Nephron progenitor cell (in vitro differentiated cells): ENCODE results near the gene ZNF181.

Experiments
- DNase-seq: peaks from one replicate; pipeline ENCODE4 v3.0.0; 2021
- H3K27ac Mint-ChIP-seq: 2 replicates; pipeline ENCODE4 v1.8.0; 2021; ENCODE audit warnings: mild to moderate bottlenecking, moderate library complexity, mixed read lengths
- H3K27me3 Mint-ChIP-seq: 2 replicates; pipeline ENCODE4 v1.8.0; 2021; ENCODE audit warnings: mild to moderate bottlenecking, low read depth, mixed read lengths; ENCODE audit not compliant: poor library complexity
- H3K36me3 Mint-ChIP-seq: 2 replicates; pipeline ENCODE4 v1.8.0; 2021; ENCODE audit warnings: low read depth, mixed read lengths
- H3K4me1 Mint-ChIP-seq: 2 replicates; pipeline ENCODE4 v1.8.0; 2021; ENCODE audit warnings: mixed read lengths
- H3K4me3 Mint-ChIP-seq: 2 replicates; pipeline ENCODE4 v1.8.0; 2021; ENCODE audit warnings: mild to moderate bottlenecking, moderate library complexity, mixed read lengths
- H3K9me3 Mint-ChIP-seq: 2 replicates; pipeline ENCODE4 v1.8.0; 2021; ENCODE audit warnings: mild to moderate bottlenecking, moderate library complexity, mixed read lengths
- TF ChIP-seq, protein P1 (sequence below): fragments of 200-600 bp; sonication (generic); IDR thresholded peaks from 2 replicates; pipeline ENCODE4 v1.5.0; 2021; ENCODE audit warnings: antibody characterized with exemption

Gene ZNF181

DNA sequence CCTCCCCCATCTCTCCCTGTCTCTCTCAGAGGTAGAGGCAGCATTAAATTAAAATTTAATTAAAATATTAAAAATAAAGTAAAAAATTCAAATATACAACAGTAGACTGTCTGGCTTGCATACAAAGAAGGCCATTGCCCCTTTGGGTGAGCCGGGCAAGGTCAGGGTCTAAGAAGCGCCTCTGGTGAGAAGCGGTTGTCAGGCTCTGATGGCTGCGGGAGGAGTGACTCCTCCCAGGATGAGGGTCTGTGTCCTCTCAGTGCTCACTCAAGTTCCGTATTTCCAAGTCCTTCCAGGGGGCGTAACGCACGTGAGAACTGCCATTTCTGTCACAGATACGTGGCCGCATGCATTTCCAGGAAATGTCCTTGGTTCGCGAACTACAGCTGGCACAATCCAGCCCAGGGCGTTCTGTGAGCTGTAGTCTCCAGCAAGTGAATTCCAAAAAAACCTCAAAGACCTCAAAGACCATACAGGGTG lies 737 bp upstream of the ZNF181 start:
- H3K4me1 Mint-ChIP-seq, result peaks cover 19% of the 10 kb centered on the region
- TF ChIP-seq, protein P1, sequence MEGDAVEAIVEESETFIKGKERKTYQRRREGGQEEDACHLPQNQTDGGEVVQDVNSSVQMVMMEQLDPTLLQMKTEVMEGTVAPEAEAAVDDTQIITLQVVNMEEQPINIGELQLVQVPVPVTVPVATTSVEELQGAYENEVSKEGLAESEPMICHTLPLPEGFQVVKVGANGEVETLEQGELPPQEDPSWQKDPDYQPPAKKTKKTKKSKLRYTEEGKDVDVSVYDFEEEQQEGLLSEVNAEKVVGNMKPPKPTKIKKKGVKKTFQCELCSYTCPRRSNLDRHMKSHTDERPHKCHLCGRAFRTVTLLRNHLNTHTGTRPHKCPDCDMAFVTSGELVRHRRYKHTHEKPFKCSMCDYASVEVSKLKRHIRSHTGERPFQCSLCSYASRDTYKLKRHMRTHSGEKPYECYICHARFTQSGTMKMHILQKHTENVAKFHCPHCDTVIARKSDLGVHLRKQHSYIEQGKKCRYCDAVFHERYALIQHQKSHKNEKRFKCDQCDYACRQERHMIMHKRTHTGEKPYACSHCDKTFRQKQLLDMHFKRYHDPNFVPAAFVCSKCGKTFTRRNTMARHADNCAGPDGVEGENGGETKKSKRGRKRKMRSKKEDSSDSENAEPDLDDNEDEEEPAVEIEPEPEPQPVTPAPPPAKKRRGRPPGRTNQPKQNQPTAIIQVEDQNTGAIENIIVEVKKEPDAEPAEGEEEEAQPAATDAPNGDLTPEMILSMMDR, result no peak
- peak overlapping the region; percentile 93 for H3K4me3 Mint-ChIP-seq
- H3K9me3 Mint-ChIP-seq, result peaks cover 32% of the 10 kb centered on the region
- peaks cover 32% of the 10 kb centered on the region for H3K36me3 Mint-ChIP-seq
- peak; percentile 42 for DNase-seq
- H3K27ac Mint-ChIP-seq, result peak overlapping the region; percentile 98
- peaks cover 7% of the 10 kb centered on the region for H3K27me3 Mint-ChIP-seq

DNA sequence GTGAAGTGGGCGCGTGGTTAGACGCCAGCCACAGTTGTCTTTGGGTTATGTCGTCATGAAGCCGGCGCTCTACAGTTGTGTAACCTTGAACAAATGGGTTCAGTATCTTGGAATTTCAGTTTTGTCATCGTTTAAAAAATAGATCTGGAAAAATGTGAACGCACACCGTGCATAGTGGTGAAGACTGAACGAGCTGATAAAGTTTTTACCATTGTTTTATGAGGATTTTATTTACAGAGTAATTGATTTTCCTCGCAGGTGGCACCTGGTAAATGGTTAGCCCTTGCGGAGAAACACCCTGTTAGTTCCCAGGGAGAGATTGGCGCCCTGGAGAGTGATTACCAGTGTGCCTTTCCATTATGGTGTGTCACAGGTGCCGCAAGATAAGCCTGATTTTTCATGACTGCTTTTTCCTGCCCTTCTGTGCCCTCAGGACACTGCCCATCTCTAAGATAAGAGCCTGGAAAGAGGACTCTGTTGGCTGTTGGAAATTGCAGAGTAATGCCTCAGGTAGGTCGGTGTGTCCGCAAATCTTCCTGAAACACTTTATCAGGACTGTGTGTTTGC lies 577 bp downstream of the ZNF181 start:
- no peak for DNase-seq
- TF ChIP-seq, protein P1, result no peak
- Mint-ChIP-seq H3K4me1 (peaks cover 19% of the 10 kb centered on the region), H3K9me3 (peaks cover 44% of the 10 kb centered on the region), H3K27ac (peak overlapping the region; percentile 98), H3K27me3 (no peaks in the 10 kb centered on the region), H3K4me3 (peak overlapping the region; percentile 93), H3K36me3 (peaks cover 45% of the 10 kb centered on the region)

DNA sequence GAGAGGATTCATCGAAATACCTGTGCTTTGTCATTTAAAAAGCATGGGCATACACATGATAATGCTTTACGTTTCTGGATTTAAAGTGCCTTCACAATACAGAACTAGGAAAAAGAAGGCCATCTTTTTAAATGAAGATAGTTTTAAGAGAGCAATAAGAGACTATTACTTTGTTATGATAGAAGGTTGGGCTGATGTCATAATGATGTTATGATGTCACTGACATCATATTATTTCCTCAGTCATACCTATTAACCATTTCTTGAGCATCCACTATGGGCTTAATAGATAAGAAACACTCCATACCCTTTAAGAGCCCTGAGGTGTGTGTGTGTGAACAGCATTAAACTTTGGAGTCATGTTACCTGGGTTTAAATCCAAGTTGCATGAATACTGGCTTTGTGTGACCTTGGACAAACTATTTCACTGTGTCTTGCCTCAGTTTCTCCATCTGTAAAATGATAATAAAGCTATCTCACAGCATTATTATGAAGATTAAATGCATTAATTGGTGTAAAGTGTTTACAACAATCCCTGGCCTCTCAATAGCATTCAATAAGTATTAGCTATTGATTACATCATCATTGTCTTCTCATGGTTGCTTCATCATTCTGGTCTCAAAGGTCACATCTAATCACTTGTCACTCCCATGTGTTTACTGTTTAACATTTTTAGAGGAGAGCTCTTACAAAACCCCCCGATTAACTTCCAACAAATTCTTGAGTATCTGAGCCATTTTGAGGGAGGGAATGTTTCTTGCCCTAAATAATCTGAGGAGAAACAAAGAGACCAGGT lies 11.1 kb downstream of the ZNF181 start:
- H3K4me1 Mint-ChIP-seq, result no peaks in the 10 kb centered on the region
- H3K9me3 Mint-ChIP-seq, result peaks cover 81% of the 10 kb centered on the region
- H3K36me3 Mint-ChIP-seq, result peaks cover 81% of the 10 kb centered on the region
- H3K27ac Mint-ChIP-seq, result no peak overlapping the region
- no peak overlapping the region for H3K4me3 Mint-ChIP-seq
- DNase-seq, result no peak
- H3K27me3 Mint-ChIP-seq, result peaks cover 5% of the 10 kb centered on the region
- TF ChIP-seq, protein P1, result no peak

DNA sequence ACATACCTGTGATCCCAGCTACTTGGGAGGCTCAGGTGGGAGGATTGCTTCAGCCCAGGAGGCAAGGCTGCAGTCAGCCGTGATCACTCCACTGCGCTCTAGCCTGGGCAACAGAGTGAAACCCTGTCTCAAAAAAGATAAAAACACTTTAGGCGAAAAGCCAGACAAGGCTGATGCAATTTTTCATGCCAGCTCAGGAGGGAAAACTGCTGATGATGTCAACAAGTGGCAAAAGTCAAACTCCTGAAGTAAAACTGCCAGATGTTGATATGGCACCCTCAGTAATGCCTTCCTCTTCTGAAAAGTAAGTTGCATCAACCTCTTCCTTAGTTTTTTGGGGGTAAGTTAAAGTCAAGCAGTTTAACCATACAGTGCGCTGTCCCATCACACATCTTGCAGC lies 23.4 kb downstream of the ZNF181 start:
- peaks cover 65% of the 10 kb centered on the region for H3K36me3 Mint-ChIP-seq
- no peak overlapping the region for H3K4me3 Mint-ChIP-seq

DNA sequence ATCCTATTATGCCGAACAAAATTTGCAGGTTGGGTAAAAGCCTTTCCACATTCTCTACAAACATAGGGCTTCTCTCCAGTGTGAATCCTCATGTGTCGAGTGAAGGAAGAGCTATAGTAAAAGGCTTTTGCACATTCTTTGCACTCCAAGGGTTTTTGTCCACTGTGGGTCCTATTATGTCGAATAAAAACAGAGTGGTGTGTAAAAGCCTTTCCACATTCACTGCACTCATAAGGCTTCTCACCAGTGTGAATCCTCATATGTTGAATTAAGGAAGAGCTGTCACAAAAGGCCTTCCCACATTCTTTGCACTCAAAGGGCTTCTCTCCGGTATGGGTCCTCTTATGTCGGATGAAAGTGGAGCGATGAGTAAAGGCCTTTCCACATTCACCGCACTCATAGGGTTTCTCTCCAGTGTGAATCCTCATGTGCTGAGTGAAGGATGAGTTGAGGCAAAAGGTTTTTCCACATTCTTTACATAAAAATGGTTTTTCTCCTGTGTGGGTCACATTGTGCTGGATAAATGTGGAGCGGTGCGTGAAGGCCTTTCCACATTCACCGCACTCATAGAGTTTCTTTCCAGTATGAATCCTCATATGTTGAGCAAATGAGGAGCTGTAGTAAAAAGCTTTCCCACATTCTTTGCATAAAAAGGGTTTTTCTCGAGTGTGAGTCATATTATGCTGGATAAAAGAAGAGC lies 25.3 kb downstream of the ZNF181 start:
- TF ChIP-seq, protein P1, result no peak
- Mint-ChIP-seq H3K27me3 (no peaks in the 10 kb centered on the region), H3K9me3 (peaks cover 96% of the 10 kb centered on the region), H3K27ac (no peak overlapping the region), H3K4me1 (no peaks in the 10 kb centered on the region), H3K4me3 (no peak overlapping the region), H3K36me3 (peaks cover 78% of the 10 kb centered on the region)
- DNase-seq, result no peak

More for the DNA sequence above, 23.4 kb downstream of the ZNF181 start:
- TF ChIP-seq, protein P1, result no peak
- Mint-ChIP-seq H3K4me1 (no peaks in the 10 kb centered on the region), H3K27me3 (no peaks in the 10 kb centered on the region), H3K9me3 (peaks cover 96% of the 10 kb centered on the region), H3K27ac (no peak overlapping the region)
- DNase-seq, result no peak
